HUES48 (cell line): ENCODE results near the gene MBTPS1.

Source experiments
- H3K27ac ChIP-seq: one replicate; pipeline ENCODE4 v1.7.0; 2013; ENCODE audit warnings: low read depth, low read length, inconsistent platforms
- H3K27me3 ChIP-seq: 2 replicates; pipeline ENCODE4 v1.6.1; 2013; ENCODE audit warnings: mild to moderate bottlenecking, low read length; ENCODE audit not compliant: control insufficient read depth, insufficient read depth
- H3K36me3 ChIP-seq: 2 replicates; pipeline ENCODE4 v1.6.1; 2013; ENCODE audit warnings: low read length; ENCODE audit not compliant: control insufficient read depth, insufficient read depth
- H3K4me1 ChIP-seq: 2 replicates; pipeline ENCODE4 v1.6.1; 2013; ENCODE audit warnings: mild to moderate bottlenecking, low read length; ENCODE audit not compliant: control insufficient read depth, insufficient read depth
- H3K4me3 ChIP-seq: 2 replicates; pipeline ENCODE4 v1.5.1; 2013; ENCODE audit warnings: mild to moderate bottlenecking, low read depth, low read length
- H3K9ac ChIP-seq: 2 replicates; pipeline ENCODE4 v1.6.1; 2013; ENCODE audit warnings: mild to moderate bottlenecking, low read depth, low read length, moderate library complexity
- H3K9me3 ChIP-seq: 2 replicates; pipeline ENCODE4 v1.6.1; 2013; ENCODE audit warnings: low read length; ENCODE audit not compliant: control insufficient read depth, insufficient read depth

The MBTPS1 gene

DNA sequence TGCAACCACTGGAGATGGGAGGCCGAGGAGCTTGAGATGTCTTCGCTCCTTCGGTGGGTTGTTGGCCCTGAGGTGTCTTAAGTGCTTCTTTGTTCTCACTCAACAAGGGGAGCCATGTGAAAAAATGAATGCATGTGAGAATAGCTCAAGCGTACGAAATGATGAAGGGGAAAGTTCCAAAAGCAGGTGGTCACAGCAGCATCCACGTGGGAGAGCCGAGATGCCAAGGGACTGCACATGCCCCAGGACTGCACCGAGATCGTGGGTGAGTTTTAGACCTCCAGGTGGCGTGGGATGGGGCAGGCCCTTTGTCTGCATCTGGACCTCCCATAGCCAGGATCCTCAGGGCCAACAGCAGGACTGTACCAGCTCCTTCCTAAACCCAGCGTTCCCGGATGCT lies 82.2 kb downstream of the MBTPS1 start:
- H3K4me3 ChIP-seq, result no peak overlapping the region
- no peak overlapping the region for H3K9ac ChIP-seq
- H3K27ac ChIP-seq, result no peak overlapping the region
- no peaks in the 10 kb centered on the region for H3K4me1 ChIP-seq
- no peaks in the 10 kb centered on the region for H3K9me3 ChIP-seq
- H3K36me3 ChIP-seq, result no peaks in the 10 kb centered on the region
- H3K27me3 ChIP-seq, result no peaks in the 10 kb centered on the region

GRCh38 chr16:84033251-84034195 lies 83.2 kb downstream of the MBTPS1 start:
- no peaks in the 10 kb centered on the region for H3K9me3 ChIP-seq
- no peaks in the 10 kb centered on the region for H3K4me1 ChIP-seq

GRCh38 chr16:84032458-84033178 lies 84.1 kb downstream of the MBTPS1 start:
- Histone ChIP-seq H3K4me3 (no peak overlapping the region), H3K36me3 (no peaks in the 10 kb centered on the region), H3K27me3 (no peaks in the 10 kb centered on the region), H3K27ac (no peak overlapping the region), H3K4me1 (no peaks in the 10 kb centered on the region), H3K9me3 (no peaks in the 10 kb centered on the region), H3K9ac (no peak overlapping the region)

More at GRCh38 chr16:84033251-84034195, 83.2 kb downstream of the MBTPS1 start:
- Histone ChIP-seq H3K4me3 (no peak overlapping the region), H3K36me3 (no peaks in the 10 kb centered on the region), H3K9ac (no peak overlapping the region), H3K27me3 (no peaks in the 10 kb centered on the region), H3K27ac (no peak overlapping the region)

DNA sequence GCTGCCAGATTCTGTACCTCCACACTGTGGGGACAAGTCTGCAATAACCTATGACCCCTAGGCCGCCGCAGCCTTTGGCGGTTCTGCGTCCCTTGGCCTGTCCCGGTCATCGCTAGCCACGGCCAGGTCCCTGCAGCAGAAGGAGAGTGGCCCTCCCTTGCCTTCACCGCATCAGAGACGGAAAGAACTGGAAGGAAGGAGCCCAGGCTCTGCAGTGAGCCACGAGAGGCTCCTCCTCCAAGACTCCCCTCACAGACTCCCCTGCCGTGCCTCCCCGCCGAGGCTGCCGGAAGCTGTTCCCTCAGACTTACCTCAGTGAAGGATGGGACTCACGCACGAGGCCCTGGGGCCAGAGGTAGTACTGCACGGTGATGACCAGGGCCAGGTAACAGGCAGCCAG lies 85.2 kb downstream of the MBTPS1 start:
- H3K27ac ChIP-seq, result no peak overlapping the region
- H3K36me3 ChIP-seq, result no peaks in the 10 kb centered on the region
- H3K4me1 ChIP-seq, result no peaks in the 10 kb centered on the region
- no peaks in the 10 kb centered on the region for H3K27me3 ChIP-seq
- H3K9me3 ChIP-seq, result no peaks in the 10 kb centered on the region
- H3K4me3 ChIP-seq, result no peak overlapping the region
- H3K9ac ChIP-seq, result no peak overlapping the region

DNA sequence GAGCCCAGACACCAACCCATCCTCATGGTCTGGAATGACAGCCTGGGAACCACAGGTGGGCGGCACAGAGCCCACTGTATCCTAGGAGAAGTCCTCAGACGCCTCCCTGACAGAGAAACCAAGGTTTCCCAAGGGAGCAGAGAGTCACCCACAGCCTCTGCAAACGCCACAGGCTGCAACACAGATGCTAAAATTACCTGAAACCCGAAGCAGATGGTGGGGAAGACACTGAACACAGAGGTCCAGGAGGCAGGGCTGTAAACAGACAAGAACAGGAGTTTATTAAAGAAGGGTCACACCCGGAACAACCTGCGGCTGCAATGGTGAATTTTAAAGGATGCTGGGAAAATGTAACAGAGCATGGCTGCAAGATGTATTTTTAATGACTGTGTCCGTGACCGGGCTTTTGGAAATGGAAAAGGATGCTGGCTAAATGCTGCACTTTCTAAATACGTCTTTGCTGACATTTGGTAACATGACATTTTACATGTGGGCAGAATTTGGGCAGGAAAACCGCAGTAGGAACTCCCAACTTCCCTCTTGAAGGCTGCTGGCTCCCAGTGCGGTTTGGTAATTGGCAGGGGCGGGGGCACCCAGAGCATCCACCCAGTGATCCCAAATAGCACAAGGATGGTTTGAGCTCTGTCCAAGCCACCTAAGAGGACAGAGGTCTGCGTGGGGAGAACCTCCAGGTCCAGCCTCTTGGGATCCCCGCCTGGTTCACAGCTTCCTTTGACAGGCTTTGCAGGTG lies 87.3 kb downstream of the MBTPS1 start:
- Histone ChIP-seq H3K27ac (no peak overlapping the region), H3K4me1 (no peaks in the 10 kb centered on the region), H3K9ac (no peak overlapping the region), H3K36me3 (no peaks in the 10 kb centered on the region), H3K4me3 (no peak overlapping the region), H3K9me3 (no peaks in the 10 kb centered on the region), H3K27me3 (no peaks in the 10 kb centered on the region)

DNA sequence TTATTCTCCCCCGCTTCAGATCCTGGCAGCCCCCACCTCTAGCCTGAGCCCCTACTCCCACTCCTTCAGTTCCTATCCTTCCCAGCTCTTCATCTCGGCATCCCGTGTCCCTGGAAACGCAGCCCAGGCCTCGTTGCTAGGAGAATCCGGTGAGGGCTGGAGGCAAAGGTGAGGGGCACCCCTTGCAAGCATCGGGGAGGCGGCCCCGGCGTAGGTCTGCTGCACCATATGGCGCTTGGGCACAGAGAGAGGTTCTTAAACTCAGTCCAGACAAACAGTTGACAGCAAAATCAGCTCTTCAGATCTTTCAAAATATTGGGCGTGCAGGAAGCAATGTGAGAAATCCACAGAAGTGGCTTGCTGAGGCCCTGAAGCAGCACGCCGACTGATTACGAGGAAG lies 89.1 kb downstream of the MBTPS1 start:
- Histone ChIP-seq H3K36me3 (no peaks in the 10 kb centered on the region), H3K27me3 (no peaks in the 10 kb centered on the region), H3K4me1 (no peaks in the 10 kb centered on the region), H3K9ac (no peak overlapping the region), H3K9me3 (no peaks in the 10 kb centered on the region), H3K27ac (no peak overlapping the region), H3K4me3 (no peak overlapping the region)

GRCh38 chr16:84026606-84027005 lies 90.1 kb downstream of the MBTPS1 start:
- no peaks in the 10 kb centered on the region for H3K27me3 ChIP-seq
- no peaks in the 10 kb centered on the region for H3K9me3 ChIP-seq

GRCh38 chr16:84024854-84025253 lies 91.9 kb downstream of the MBTPS1 start:
- Histone ChIP-seq H3K36me3 (no peaks in the 10 kb centered on the region), H3K4me1 (no peaks in the 10 kb centered on the region), H3K4me3 (no peak overlapping the region), H3K27ac (no peak overlapping the region), H3K9me3 (no peaks in the 10 kb centered on the region), H3K27me3 (no peaks in the 10 kb centered on the region), H3K9ac (no peak overlapping the region)

More at GRCh38 chr16:84026606-84027005, 90.1 kb downstream of the MBTPS1 start:
- H3K36me3 ChIP-seq, result no peaks in the 10 kb centered on the region
- H3K4me1 ChIP-seq, result no peaks in the 10 kb centered on the region
- no peak overlapping the region for H3K27ac ChIP-seq
- H3K9ac ChIP-seq, result no peak overlapping the region
- no peak overlapping the region for H3K4me3 ChIP-seq

GRCh38 chr16:84022644-84023043 lies 94.1 kb downstream of the MBTPS1 start:
- H3K4me3 ChIP-seq, result no peak overlapping the region
- H3K36me3 ChIP-seq, result no peaks in the 10 kb centered on the region
- H3K27ac ChIP-seq, result no peak overlapping the region
- H3K9me3 ChIP-seq, result no peaks in the 10 kb centered on the region
- H3K27me3 ChIP-seq, result no peaks in the 10 kb centered on the region
- no peak overlapping the region for H3K9ac ChIP-seq
- no peaks in the 10 kb centered on the region for H3K4me1 ChIP-seq

- no peaks in the 10 kb centered on the region for H3K36me3 ChIP-seq
- no peaks in the 10 kb centered on the region for H3K9me3 ChIP-seq
- H3K4me3 ChIP-seq, result no peak overlapping the region
- no peaks in the 10 kb centered on the region for H3K27me3 ChIP-seq
- H3K27ac ChIP-seq, result no peak overlapping the region
- no peaks in the 10 kb centered on the region for H3K4me1 ChIP-seq
- H3K9ac ChIP-seq, result no peak overlapping the region
Observed at GRCh38 chr16:84021488-84021887, 95.3 kb downstream of the MBTPS1 start.
